Neural cell (in vitro differentiated cells): ENCODE data around the gene ASB18.

ENCODE experiments used
- EP300 ChIP-seq: fragments of 450-650 bp; conservative IDR thresholded peaks from 2 replicates; pipeline ENCODE4 v1.6.1; 2014; ENCODE audit warnings: antibody characterized with exemption, mild to moderate bottlenecking, moderate library complexity; ENCODE audit not compliant: poor library complexity, severe bottlenecking
- EZH2 ChIP-seq: fragments of 200-600, 300-800 bp; shearing (Covaris generic), sonication (generic); IDR thresholded peaks from 2 replicates; pipeline ENCODE4 v1.6.1; 2014; ENCODE audit warnings: antibody characterized with exemption, low read length, borderline replicate concordance, mild to moderate bottlenecking; ENCODE audit not compliant: insufficient read depth, poor library complexity, severe bottlenecking
- MXI1 ChIP-seq: fragments of 450-650 bp; conservative IDR thresholded peaks from 2 replicates; pipeline ENCODE4 v1.6.1; 2014; ENCODE audit warnings: antibody characterized with exemption, mild to moderate bottlenecking; ENCODE audit not compliant: poor library complexity, severe bottlenecking
- POLR2AphosphoS5 ChIP-seq: IDR thresholded peaks from 2 replicates; pipeline ENCODE4 v1.6.1; 2012
- RAD21 ChIP-seq: fragments of 450-650 bp; conservative IDR thresholded peaks from 2 replicates; pipeline ENCODE4 v1.6.1; 2014; ENCODE audit warnings: antibody characterized with exemption, mild to moderate bottlenecking, moderate library complexity
- SMC3 ChIP-seq: fragments of 450-650 bp; conservative IDR thresholded peaks from 2 replicates; pipeline ENCODE4 v1.6.1; 2014; ENCODE audit warnings: antibody characterized with exemption, mild to moderate bottlenecking, moderate library complexity; ENCODE audit not compliant: poor library complexity
- TAF1 ChIP-seq: IDR thresholded peaks from 2 replicates; pipeline ENCODE4 v1.6.1; 2012; ENCODE audit warnings: low read depth
- TF ChIP-seq, protein P1 (sequence below): fragments of 450-650 bp; IDR thresholded peaks from 2 replicates; pipeline ENCODE4 v1.5.1; 2014; ENCODE audit warnings: antibody characterized with exemption, mild to moderate bottlenecking, moderate library complexity; ENCODE audit not compliant: poor library complexity, severe bottlenecking
- TF ChIP-seq, protein P2 (sequence below): IDR thresholded peaks from 2 replicates; pipeline ENCODE4 v1.6.1; 2012; ENCODE audit warnings: borderline replicate concordance

DNA sequence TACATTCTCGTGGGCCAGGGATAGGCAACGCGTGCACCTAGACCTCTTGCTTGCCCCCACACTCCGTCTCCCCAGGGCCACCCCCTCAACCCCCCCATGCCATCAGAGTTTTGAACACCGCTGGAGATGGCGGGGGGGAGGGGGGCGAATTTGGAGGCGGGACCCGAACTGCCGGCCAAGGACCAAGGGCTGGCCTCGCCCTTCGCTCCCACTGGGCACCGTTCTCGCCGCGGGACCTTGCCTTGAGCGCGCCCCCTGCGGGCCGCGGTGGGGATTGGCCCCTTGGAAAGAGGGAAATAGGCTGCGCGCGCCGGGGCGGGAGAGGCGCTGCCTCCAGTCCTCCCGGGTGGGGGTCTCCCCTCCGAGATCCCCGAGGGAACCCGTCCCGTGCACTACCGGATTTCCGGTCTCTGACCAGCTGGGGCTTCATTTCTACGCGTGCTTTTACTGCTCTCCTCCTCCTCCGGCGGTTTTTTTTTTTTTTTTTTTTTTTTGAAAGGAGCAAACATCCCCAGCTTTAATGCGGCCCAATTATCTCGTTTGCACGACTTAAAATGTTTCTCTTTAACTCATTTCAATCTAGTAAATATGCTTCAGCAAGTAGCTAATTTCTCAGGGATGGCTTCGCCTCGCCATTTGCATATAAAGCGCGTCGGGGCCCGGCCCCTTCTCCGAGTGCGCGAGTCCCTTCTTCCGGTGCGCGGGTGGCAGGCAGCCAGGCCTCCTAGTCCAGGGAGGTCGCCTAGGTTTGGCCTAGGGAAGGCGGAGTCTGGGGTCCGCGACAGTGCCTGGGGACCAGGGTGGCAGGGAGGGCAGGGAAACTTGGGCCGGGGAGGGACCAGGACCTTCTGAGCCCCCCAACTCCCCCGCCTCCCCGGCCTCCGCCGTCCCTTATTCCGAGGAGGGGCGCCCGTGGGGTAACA, 86.0 kb downstream of the ASB18 start:
- TF ChIP-seq, protein P1, sequence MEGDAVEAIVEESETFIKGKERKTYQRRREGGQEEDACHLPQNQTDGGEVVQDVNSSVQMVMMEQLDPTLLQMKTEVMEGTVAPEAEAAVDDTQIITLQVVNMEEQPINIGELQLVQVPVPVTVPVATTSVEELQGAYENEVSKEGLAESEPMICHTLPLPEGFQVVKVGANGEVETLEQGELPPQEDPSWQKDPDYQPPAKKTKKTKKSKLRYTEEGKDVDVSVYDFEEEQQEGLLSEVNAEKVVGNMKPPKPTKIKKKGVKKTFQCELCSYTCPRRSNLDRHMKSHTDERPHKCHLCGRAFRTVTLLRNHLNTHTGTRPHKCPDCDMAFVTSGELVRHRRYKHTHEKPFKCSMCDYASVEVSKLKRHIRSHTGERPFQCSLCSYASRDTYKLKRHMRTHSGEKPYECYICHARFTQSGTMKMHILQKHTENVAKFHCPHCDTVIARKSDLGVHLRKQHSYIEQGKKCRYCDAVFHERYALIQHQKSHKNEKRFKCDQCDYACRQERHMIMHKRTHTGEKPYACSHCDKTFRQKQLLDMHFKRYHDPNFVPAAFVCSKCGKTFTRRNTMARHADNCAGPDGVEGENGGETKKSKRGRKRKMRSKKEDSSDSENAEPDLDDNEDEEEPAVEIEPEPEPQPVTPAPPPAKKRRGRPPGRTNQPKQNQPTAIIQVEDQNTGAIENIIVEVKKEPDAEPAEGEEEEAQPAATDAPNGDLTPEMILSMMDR: peak; percentile 61
- TF ChIP-seq RAD21 (peak; percentile 41), POLR2AphosphoS5 (no peak), EP300 (no peak), EZH2 (peak; percentile 51), TAF1 (no peak), SMC3 (peak; percentile 64), MXI1 (no peak)
- TF ChIP-seq, protein P2, sequence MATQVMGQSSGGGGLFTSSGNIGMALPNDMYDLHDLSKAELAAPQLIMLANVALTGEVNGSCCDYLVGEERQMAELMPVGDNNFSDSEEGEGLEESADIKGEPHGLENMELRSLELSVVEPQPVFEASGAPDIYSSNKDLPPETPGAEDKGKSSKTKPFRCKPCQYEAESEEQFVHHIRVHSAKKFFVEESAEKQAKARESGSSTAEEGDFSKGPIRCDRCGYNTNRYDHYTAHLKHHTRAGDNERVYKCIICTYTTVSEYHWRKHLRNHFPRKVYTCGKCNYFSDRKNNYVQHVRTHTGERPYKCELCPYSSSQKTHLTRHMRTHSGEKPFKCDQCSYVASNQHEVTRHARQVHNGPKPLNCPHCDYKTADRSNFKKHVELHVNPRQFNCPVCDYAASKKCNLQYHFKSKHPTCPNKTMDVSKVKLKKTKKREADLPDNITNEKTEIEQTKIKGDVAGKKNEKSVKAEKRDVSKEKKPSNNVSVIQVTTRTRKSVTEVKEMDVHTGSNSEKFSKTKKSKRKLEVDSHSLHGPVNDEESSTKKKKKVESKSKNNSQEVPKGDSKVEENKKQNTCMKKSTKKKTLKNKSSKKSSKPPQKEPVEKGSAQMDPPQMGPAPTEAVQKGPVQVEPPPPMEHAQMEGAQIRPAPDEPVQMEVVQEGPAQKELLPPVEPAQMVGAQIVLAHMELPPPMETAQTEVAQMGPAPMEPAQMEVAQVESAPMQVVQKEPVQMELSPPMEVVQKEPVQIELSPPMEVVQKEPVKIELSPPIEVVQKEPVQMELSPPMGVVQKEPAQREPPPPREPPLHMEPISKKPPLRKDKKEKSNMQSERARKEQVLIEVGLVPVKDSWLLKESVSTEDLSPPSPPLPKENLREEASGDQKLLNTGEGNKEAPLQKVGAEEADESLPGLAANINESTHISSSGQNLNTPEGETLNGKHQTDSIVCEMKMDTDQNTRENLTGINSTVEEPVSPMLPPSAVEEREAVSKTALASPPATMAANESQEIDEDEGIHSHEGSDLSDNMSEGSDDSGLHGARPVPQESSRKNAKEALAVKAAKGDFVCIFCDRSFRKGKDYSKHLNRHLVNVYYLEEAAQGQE: no peak
